NCI-H510A (cell line): ENCODE measurements around the gene FKBP4.
"Not testable (repeated sequence)": the region's sequence is repeated elsewhere in the genome, so short reads cannot be mapped to it uniquely, and the experiment has no call there.

ENCODE experiments used
- DNase-seq: peaks from one replicate; lab custom pipeline; 2025; lab: John Stamatoyannopoulos, UW

FKBP4 gene, protein sequence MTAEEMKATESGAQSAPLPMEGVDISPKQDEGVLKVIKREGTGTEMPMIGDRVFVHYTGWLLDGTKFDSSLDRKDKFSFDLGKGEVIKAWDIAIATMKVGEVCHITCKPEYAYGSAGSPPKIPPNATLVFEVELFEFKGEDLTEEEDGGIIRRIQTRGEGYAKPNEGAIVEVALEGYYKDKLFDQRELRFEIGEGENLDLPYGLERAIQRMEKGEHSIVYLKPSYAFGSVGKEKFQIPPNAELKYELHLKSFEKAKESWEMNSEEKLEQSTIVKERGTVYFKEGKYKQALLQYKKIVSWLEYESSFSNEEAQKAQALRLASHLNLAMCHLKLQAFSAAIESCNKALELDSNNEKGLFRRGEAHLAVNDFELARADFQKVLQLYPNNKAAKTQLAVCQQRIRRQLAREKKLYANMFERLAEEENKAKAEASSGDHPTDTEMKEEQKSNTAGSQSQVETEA

DNA sequence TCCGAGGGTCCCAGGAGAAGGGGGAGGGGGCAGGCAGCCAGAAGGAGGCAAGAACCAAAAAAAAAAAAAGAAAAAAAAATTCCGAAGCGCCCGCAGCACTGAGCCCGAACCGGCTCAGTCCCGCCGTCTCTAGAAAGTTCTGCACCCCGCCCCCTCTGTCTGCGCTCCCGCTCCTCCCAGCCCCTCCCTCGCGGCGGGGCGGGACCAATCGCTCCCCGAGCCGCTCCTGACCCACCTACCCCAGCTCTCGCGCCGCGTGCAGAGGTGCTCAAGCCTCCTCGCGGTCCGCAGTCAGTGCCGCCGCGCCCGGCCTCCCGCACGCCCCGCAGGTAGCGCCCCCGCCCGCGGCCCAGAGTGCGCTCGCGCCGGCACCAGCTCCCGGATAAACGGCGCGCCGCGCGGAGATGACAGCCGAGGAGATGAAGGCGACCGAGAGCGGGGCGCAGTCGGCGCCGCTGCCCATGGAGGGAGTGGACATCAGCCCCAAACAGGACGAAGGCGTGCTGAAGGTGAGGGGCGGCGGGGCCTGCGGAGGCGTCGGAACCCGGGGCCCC lies at the start of gene FKBP4:
Gene FKBP4 (plus strand): TSS at position 235 of the 554 bp plus-strand sequence. CDS start 170 bp downstream, at position 405.
- peak; percentile 86 for DNase-seq

DNA sequence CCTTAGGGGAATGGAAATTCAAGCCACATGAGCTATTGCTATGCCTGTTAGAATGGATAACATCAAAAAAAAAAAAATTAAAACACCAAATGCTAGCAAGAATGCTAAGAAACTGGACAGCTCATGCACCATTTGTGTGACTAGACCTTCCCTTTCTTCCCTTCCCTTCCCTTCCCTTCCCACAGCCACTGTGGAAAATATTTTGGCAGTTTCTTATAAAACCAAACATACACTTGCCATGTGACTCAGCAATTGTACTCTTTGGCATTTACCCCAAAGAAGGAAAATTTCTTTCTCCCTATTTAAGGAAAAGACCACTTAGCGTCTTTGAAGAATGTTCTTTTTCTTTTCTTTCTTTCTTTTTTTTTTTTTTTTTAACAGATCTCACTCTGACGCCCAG lies 49.1 kb upstream of the FKBP4 start:
- DNase-seq = no peak

DNA sequence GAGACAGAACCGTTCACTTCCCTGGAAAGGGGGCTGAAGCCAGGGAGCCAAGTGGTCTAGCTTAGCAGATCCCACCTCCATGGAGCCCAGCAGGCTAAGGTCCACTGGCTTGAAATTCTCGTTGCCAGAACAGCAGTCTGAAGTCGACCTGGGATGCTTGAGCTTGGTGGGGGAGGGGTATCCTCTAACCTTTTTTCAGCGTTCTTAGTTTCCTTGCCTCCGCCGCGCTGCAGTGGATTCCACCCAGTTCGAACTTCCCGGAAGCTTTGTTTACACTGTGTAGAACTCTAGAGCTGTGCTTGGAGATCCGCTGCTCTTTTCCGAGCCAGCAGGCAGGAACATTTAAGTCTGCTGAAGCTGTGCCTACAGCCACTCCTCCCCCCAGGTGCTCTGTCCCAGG lies 45.2 kb upstream of the FKBP4 start:
- no peak for DNase-seq

DNA sequence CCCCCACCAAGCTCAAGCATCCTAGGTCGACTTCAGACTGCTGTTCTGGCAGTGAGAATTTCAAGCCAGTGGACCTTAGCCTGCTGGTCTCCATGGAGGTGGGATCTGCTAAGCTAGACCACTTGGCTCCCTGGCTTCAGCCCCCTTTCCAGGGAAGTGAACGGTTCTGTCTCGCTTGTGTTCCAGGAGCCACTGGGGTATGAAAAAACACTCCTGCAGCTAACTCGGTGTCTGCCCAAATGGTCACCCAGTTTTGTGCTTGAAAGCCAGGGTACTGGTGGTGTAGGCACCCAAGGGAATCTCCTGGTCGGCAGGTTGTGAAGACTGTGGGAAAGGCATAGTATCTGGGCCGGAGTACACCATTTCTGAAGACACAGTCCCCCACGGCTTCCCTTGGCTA lies 44.6 kb upstream of the FKBP4 start:
- DNase-seq = no peak

DNA sequence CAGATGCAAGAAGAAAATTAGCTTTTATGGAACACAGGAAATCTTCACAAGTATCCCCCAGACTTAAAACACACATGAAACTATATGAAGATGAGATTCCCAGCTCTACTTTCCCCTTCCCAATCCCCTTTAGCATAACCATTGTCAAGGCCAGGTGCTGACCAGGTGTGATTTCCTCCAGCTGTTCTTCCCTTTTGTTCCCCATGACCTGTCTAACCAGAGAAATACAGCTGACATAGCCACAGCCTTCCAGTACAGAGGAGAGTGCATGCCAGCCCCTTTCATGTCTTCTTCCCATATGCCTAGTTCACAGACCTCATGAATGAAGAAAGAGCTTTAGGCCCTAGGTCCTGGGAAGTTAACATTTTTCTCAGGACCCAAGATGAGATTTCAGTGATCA lies 43.5 kb upstream of the FKBP4 start:
- no peak for DNase-seq

DNA sequence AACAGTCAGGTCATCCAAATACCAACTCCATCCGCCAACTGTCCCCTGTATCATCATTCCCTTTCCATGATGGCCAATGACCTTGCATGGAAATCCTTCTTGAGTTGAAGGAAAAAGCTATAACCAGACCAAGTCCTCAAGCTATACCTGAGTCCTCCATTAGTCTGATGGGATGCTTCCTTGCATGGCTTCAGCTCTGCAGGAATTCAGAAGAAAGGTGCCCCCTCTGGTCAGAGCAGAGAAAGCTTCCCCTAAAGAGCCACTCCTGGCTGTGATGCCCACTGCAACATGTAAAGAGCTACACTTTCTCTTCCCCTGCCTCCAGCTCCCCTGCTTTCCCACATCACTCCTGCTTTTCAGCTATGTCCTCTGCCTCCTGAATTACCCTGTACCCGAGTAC lies 43.1 kb upstream of the FKBP4 start:
- no peak for DNase-seq

DNA sequence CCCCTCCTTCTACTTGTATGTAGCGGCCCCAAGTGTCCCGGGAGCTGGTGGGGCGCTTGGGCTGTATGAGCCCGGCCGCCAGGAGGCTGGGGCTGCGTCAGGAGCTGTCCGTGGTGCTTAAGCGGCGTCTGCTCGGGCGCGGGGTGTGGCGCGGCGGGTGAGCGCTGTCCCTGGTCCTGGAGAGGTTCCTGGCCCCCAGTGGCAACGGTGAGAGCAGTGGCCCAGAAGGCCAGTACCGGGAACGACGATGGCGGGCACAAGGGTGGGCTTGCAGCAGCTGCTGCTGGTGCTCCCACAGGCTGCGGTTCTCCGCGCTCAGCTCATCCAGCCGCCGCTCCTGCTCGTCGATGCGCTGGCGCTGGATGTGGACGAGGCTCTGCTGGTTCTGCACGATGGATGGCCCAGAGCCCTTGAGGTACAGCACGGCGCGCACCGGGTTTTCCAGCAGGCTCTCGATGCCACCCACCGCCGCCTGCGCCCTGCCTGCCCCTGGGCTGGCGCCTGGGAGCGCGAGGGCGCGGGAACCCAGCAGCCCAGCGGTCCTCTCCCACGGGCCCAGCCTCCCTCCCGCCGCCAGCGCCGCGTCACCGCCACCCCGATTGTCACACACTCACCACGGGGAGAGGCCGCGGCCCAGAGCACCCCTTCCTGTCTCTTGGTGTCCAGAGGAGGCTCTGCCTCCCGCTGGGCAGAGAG lies 41.9 kb upstream of the FKBP4 start:
- DNase-seq = no peak

DNA sequence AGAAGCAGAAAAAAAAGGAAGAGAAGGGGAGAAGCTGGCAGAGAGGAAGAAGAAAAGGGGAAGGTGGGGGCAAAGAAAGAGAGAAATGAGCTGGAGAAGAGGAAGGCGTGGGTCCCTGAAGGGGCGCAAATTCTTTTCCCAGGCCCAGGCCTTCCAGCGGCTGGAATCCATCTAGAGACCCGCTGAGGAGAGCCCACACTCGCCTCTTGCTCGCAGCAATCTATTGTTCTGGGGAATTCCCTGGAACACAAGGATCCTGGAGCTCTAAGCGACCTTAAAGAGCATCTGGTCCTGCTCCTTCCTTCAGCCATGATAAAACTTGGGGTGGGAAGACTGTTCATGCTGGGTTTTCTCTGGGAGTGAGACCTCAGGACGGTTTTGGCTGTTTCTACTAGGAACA lies 41.2 kb upstream of the FKBP4 start:
- no peak for DNase-seq

DNA sequence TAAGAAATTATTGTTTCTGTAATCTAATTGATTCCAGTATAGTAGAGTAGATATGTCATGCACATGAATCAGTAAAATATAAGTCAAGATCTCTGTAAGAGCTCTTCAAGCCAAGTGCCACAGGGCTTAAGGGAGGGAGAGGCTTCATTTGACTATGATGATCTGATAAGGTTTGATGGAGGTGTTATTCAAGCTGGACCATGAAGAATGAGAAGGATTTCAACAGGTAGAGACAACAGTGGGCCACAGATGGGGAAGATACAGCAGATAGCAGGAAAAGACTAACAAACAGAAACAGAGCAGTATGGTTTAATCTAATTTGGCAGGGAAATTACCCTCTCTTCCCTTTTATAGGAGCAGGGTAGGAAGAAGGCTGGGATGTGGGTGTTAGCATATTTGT lies 40.6 kb upstream of the FKBP4 start:
- DNase-seq = no peak

DNA sequence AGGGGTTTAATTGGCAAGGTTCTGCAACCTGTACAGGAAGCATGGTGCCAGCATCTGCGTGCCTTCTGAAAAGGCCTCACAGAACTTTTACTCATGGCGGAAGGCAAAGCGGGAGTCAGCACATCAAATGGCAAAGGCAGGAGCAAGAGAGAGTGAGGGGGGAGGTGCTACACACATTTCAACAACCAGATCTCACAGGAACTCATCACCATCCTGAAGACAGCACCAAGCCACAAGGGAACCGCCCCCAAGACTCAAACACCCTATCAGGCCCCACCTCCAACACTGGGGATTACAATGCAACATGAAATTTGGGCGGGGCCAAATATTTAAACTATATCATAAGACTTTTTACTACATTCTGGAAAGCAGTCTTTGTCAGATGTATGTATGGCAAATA lies 38.0 kb upstream of the FKBP4 start:
- no peak for DNase-seq

DNA sequence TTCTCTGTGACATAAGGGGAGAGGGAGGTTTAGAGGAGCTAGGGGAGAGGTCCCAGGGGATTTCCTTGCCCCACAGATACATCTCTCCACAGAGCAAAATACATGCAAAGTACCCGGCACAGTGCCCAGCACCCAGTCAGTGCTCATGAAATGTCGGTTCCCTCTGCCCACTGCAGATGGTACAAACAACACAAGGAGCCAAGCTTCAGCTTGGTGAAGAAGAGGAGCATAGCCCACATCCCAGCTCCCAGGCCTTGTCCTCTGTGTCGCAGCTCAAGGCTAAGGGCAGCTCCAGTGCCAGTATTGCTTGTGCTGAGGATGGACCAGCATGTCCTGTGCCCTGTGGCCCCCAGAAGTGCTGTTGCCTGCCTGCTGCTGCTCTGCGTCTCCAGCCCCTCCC lies 35.0 kb upstream of the FKBP4 start:
- DNase-seq = no peak

DNA sequence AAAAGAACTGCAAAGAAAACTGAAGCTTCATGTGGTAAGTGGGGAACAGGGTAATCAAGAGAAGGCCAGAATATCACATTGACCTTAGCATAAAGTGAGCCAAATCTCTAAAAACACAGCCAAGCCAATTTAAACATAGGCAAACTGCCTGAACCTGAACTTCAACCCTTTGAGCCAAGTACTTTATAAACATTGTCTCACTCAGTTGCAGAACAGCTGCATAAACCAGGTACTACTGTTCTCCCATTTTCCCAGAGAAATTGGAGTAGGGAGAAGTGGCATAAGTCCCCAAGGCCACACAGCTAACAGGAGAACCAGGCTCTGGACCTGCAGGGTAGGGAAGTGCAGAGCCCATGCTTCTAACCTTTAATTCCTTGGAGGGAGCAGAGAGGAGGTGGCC lies 30.4 kb upstream of the FKBP4 start:
- DNase-seq = no peak

DNA sequence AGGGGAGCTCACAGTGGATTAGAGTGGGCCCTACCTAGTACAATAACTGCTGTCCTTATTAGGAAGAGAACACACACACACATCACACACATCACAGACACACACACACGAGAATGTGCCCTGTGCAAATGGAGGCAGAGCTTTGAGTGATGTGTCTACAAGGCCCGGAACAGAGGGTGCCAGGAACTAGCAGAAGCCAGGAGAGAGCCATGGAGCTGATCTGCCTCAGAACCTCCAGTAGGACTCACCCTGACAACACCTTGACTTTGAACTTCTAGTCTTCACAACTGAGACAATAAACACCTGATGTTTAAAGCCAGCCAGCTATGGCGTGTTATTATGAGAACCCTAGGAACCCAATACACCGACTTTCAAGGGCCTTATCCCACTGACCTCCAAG lies 29.7 kb upstream of the FKBP4 start:
- no peak for DNase-seq

DNA sequence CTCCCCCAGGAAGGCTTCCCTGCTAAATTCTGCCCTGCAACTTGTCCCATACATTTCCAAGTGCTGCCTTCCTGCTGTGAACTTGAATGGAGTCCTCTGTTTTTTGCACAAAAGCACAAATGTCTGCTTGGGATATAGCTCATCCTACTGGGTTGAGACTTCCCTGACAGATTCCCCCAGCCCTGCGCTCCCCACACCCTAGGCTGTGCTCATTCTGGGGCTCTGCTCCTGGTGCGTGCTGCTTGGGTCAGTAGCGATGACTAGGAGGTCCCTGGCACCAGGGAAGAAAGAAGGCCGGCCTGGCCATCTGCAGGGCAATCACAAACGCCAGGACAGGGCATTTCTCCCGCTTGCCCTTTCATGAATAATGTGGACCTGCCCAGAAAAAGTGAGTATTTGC lies 29.2 kb upstream of the FKBP4 start:
- no peak for DNase-seq

DNA sequence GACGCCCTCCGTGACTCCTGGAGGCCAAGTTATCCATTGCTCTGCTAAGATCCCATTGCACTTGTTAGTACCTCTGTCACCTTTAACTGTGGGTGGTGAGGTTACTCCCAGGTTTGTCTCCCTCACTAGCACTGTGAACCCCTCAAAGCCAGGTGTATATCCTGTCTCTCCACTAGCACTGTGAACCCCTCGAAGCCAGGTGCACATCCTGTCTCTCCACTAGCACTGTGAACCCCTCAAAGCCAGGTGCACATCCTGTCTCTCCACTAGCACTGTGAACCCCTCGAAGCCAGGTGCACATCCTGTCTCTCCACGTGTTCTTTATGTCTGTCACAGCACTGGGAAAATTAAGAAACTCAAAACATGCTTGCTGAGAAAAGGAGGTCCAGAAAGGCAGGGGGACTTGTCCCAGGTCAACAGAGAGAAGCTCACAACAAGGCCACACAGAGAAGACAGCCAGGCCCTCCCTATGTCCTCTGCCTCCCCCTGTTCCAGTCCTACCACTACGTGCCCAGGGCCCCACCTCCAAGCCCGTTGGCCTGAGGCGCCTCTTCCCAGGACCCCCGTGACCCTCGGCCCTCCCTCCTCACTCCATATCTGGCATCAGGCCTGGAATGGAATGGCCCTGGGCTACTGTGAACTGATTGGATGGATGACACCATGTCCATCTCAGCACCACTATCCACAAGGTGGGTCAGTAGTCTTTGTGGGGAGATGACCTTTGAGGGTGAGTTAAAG lies 26.4 kb upstream of the FKBP4 start:
- no peak for DNase-seq

DNA sequence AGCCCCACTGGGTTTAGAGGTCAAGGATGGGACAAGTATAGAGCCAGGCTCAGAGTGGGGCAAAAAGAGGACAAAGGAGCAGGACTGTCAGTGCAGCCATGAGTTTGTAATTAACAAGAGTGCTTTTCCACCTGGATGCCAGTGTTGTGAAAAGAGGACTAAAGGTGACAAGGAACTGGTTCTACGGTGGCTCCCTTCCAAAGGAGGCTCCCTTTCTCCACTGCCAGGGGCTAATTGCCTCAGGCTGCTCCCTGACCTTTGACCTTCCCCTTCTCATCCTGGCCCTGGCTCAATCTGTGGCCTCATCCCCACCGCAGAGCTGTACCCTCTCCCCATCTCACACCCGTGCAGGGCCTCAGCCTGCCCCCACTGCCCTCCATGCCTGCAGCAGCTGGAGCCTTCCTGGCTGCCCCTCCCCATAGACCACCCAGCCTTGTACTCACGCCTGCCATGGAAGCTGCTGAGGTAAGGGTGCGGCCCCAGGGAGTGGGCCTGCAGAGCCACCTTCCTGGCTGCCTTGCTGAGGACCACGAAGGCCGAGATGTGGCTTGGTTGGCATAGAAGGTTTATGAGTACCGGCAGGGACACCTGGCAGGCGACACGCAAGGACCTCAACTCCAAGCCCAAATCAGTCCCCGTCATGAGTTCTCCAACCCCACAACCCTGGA lies 24.8 kb upstream of the FKBP4 start:
- no peak for DNase-seq

DNA sequence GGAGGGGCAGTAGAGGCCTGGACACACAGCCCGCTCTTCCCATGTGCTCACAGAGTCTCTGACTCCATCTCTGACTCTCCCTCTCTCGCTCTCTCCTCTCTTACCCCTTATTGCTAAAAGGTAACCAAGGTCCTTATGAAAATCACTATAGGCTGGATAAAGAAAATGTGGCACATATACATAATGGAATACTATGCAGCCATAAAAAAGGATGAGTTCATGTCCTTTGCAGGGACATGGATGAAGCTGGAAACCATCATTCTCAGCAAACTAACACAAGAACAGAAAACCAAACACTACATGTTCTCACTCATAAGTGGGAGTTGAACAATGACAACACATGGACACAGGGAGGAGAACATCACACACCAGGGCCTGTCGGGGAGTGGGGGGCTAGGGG lies 24.2 kb upstream of the FKBP4 start:
- not testable (repeated sequence) for DNase-seq

DNA sequence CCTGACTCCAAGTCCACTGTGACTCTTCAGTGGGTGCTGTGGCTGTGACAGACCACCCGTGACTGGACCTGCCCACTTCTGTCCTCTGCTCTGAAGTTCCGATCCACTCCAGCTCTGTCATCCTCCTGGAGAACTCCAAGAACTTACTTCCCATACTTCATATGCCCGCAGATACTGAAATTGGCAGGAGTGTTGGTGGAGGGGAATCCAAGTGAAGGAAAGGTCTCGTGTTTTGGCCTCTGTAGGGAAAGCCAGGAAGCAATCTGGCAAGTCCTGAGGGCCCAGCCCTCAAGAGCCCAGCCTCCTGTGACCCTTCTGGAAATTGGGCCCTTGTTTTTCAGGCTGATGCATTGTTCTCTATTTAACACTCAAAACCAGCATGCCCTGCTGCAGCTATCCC lies 22.4 kb upstream of the FKBP4 start:
- no peak for DNase-seq

DNA sequence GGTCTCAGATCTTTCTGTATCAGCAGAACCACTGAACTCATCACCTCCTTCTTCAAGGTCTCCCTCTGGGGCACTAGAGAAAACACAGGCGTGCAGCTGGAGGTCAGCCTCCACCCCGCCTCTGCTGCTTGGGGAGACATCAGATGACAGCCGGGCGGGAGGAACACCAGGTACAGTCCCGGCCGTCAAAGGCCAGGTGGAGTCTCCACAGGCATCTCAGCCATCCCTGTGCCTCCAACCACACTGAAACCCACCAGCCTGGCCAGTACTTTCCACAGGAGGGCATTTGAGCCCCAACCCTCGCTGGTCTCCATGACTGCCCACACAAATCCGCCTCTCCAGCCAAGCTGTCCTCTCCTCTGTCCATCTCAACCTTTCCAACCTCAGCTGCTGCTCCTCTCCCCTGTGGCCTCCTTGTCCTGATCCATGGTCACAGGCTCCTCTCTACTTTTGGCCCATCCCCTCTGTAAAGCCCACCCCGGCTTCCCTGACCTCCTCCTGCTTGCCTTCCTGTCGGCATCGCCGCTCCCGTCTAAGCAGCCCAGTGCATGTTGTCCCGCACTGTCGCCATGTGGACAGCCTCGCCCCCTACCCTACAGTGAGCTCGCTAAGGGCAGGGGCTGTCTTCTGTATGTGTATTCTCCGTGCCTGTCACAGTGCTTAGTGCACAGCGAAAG lies 21.4 kb upstream of the FKBP4 start:
- no peak for DNase-seq

DNA sequence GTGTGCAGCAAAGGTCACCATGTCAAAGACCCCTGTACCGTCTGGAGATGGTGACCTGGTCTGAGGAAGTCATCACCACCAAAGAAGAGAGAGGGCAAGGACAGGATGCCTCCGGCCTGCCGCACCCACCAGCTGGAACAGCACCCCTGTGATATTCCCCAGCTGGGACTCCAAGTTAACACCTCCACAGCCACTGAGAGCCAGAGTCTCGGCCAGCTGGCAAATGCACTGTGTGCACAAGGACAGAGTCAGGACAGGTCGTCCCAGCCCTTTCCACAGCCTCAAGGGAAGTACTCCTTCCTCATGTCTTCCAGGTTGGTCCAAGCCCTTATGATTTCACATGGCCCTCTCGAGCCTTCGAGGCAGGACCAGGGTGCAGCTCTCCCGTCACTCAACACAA lies 19.3 kb upstream of the FKBP4 start:
- DNase-seq = no peak

DNA sequence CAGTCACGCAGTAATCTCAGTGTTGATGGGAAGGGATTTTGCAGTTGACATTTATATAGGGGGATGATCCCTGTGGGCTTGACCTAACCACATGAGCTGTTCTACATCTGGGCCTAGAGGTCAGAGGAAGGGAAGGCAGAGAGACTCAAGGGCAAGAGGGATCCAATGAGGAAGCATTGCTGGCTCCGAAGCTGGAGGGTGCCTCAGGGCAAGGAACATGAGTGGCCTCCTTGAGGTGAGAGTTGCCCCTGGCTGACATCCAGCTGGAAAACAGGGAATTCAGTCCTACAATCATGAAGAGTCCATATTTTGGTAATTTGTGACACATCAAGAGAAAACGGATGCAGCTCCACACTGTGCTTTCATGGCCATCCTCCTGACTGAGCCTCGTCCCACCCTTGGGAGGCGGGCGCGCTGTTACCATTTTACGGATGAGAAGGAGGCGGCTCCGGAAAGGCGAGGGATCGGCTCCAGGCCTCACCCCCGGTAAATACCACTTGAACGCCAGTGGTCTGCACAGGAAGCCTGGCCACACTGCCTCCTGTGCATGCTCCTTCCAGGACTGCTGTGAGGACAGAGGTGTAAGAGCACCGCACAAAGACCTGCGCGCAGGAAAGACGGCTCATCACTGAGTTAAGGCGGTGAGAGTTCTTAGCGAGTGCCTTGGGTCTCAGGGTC lies 18.5 kb upstream of the FKBP4 start:
- DNase-seq = no peak
